Measurements from ENCODE around the gene VGLL4.

- TF ChIP-seq CTCF (IDR thresholded peaks at IDR 0.05) (no peak), NR3C1 (IDR thresholded peaks at IDR 0.05) (no peak), CHD2 (IDR thresholded peaks at IDR 0.05; ENCODE audit: low read length, partially characterized antibody) (no peak), RAD21 (conservative IDR thresholded peaks at IDR 0.05 in 1 of 2, IDR thresholded peaks at IDR 0.05 in 1 of 2) (no peak), EP300 (IDR thresholded peaks at IDR 0.05) (no peak), KDM1A (IDR thresholded peaks at IDR 0.05; ENCODE audit: low read depth) (no peak), POLR2A (IDR thresholded peaks at IDR 0.05; ENCODE audit: low read length) (no peak), EHMT2 (IDR thresholded peaks at IDR 0.05; ENCODE audit: low read depth) (no peak), ESRRA (IDR thresholded peaks at IDR 0.05; ENCODE audit: borderline replicate concordance, low read length) (no peak), CBX8 (IDR thresholded peaks at IDR 0.05) (no peak), MAX (IDR thresholded peaks at IDR 0.05) (no peak)
Observed at GRCh38 chr3:11510001-11510340, 133.7 kb downstream of the VGLL4 start.

All from A549 (cell line).